ENCODE results near the gene PCDHGC4.

Gene PCDHGC4

GRCh38 chr5:141490771-141491170, 5.9 kb downstream of the PCDHGC4 start:
- DNase-seq = no peak

- no peak for DNase-seq
These were observed 6.7 kb downstream of the PCDHGC4 start for GRCh38 chr5:141491323-141492167.

DNA sequence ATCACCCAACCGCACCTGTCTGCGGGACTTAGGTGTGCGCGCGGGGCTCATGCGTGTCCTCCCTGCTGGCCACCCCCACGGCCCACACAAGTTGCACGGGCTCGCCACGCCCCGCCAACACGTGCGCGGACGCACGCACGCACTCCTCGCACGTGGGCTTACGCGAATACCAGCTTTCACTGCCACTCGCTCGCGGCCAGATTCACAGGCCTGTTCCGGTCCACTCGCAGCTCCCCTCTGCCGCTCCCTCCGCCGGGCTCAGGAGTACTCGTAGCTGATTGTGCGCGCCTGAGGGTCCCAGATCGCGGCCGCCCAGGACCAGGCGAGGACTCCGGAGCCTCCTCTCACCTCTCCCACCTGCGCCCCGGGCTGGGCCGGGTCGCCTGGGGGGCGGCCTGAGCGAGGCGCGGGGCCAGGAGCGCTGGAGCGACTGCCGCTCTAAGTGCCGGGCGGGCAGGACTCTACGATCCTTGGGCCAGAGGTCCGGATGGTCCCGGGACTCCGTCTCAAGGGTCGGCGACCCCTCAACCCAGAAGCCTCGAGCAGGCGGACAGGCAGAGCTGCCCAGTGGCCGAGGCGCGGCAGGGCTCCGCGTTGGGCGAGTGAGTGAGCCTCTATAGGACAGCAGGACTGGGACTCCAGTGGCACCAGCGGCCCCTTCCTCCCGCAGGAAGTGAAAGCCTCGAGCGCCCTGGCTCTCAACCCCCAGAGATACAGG, 7.5 kb downstream of the PCDHGC4 start:
- DNase-seq = peak; percentile 43 to 52

GRCh38 chr5:141493500-141494422, 8.9 kb downstream of the PCDHGC4 start:
- no peak for DNase-seq

DNA sequence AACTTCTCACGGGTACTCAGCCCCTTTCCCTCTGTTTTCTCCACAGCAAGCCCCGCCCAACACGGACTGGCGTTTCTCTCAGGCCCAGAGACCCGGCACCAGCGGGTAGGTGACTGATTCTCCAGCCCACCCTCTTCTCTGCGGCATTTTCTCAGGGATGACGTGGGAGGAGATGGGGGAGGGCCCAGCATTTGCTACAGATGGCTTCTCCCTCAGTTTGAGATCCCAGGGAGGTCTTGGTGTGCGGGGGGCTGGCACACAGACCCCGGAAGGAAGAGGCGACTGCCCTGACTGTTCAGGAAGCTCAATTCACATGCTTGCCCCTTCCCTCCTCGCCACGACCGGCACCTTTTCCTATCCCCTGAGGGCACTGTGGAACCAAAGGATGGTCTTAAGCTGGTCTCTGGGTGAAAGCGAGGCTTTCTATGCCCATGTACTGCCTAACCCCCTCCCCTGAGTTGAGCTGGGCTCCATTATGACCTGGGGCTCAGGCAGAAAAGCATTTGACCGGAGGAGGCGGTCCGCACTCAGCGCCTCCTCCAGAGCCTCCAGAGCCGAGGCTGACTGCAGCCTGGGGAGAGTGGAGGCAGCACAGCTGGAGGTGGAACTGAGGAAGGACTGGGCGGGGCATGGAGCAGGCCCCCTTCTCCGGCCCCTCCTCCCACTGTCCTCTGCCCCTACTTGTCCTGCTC, 10.1 kb downstream of the PCDHGC4 start:
- DNase-seq = no peak

- no peak for DNase-seq
These were observed 10.6 kb downstream of the PCDHGC4 start for GRCh38 chr5:141495453-141495811.

GRCh38 chr5:141496038-141496437, 11.2 kb downstream of the PCDHGC4 start:
- DNase-seq = no peak

GRCh38 chr5:141501761-141502160, 16.9 kb downstream of the PCDHGC4 start:
- no peak for DNase-seq

- DNase-seq = no peak
These were observed 18.9 kb downstream of the PCDHGC4 start for GRCh38 chr5:141503681-141504080.

- no peak for DNase-seq
These were observed 19.4 kb downstream of the PCDHGC4 start for GRCh38 chr5:141504216-141504615.

- no peak for DNase-seq
These were observed 21.7 kb downstream of the PCDHGC4 start for GRCh38 chr5:141506381-141507155.

DNA sequence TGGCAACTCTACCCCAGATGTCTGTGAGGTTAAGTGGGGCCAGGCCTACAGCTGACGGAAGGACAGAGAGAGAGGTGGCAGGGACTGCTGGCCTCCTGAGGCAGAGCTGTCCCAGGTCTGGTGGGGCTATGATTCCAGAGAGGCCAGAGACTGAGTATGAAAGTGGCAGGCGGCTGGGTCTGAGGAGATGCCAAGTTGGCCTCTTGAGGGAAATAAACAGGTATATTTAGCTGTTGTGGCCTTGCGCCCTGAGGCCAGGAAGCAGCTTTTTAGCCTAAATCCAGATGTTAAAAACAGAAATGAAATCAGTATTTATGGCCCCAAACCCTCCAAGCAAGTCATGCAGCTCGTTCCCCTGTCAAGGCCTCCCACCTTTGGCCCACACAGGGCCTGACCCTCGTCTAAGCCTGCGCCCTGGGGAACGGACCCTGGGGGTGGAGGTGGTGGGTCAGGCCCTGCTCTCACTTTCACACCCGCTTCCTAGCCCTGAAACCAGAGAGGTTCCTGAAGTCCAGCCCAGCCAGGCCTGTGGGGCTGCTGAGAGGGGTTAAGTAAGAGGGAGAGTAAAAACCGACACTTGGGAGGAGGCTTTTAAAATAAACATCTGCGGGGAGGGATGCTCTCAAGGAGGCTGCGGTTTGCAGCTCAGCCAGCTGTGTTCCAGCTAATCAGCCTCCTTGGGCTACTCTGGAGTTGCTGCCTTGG, 22.7 kb downstream of the PCDHGC4 start:
- DNase-seq = no peak

DNA sequence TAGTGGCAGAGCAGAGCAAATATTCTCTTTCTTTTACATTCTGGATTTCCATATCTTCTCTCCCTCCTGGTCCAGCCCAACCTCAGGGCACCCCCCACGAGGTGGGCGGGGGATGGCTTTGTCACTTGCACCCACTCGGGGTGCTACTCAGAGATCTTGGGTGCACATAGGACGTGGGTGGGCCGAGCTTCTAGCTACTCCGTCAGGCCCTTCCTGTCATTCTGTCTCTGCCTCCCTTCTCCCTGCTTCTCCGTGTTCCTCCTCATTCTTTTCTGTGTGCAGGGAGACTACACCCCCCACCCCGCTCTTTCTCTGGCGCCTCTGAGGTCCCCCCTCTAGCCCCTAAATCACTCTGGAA, 23.6 kb downstream of the PCDHGC4 start:
- no peak for DNase-seq

DNA sequence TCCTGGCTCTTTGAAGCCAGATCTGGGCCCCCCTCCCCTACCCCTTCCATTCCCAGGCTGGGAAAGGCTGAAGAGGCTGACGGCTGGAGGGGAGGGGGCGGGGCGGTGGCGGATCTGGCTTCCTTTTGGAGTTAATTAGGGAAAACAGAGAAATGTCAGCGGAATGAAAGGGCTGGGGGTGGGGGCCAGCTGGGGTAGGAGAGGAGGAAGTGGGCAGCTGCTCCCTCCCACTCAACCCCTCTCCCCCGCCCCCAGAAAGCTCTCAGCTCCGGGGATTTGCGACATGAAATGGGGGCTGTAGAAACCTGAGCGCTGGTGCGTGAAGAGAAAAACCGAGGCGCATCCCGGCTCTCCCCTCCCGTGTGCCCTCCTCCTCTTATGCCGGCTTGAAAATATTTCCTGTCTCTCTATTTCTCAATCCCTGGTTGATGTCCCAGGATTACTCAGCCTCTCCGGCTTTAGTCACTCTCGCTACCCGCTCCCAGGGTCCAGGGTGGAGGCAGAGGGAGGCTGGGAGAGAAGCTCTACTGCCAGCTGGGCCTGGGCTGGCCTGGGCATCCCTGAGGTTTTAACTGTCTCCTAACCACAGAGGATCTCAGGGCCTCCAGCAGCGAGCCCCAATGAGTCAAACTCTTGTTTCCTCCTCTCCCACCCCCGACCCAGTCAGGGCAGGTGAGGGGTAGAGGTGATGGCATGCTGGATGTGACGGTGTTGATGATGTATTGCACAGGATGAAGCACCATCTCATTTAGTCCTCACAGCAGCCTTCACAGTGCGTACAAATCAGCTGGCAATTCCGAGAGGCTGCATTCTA, 24.2 kb downstream of the PCDHGC4 start:
- peak; percentile 38 to 47 for DNase-seq

- DNase-seq = no peak
These were observed 25.3 kb downstream of the PCDHGC4 start for GRCh38 chr5:141510160-141510559.

DNA sequence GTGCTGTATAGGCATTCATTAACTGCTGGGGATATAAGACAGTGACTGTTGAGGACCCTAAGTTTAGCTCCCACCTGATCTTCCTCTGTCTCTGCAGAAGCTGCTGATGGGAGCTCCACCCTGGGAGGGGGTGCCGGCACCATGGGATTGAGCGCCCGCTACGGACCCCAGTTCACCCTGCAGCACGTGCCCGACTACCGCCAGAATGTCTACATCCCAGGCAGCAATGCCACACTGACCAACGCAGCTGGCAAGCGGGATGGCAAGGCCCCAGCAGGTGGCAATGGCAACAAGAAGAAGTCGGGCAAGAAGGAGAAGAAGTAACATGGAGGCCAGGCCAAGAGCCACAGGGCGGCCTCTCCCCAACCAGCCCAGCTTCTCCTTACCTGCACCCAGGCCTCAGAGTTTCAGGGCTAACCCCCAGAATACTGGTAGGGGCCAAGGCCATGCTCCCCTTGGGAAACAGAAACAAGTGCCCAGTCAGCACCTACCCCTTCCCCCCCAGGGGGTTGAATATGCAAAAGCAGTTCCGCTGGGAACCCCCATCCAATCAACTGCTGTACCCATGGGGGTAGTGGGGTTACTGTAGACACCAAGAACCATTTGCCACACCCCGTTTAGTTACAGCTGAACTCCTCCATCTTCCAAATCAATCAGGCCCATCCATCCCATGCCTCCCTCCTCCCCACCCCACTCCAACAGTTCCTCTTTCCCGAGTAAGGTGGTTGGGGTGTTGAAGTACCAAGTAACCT, 26.2 kb downstream of the PCDHGC4 start:
- no peak for DNase-seq

- no peak for DNase-seq
These were observed 27.0 kb downstream of the PCDHGC4 start for GRCh38 chr5:141511771-141512325.

DNA sequence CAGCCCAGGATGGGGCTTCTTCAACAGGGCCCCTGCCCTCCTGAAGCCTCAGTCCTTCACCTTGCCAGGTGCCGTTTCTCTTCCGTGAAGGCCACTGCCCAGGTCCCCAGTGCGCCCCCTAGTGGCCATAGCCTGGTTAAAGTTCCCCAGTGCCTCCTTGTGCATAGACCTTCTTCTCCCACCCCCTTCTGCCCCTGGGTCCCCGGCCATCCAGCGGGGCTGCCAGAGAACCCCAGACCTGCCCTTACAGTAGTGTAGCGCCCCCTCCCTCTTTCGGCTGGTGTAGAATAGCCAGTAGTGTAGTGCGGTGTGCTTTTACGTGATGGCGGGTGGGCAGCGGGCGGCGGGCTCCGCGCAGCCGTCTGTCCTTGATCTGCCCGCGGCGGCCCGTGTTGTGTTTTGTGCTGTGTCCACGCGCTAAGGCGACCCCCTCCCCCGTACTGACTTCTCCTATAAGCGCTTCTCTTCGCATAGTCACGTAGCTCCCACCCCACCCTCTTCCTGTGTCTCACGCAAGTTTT, 27.6 kb downstream of the PCDHGC4 start:
- peak; percentile 91 to 92 for DNase-seq

Data from activated T-cell treated with anti-CD3 and anti-CD28 coated beads, Interleukin-2, amount 50 U/mL, for 48 hours (primary cell).